WERI-Rb-1 (cell line): ENCODE measurements around the gene ATP8B1.
"Not testable (repeated sequence)": the region's sequence is repeated elsewhere in the genome, so short reads cannot be mapped to it uniquely, and the experiment has no call there.

Experiments used
- DNase-seq: peaks from one replicate; pipeline ENCODE4 v3.0.0-alpha.2; 2020
- H3K27ac ChIP-seq: fragments of 250-450 bp; sonication (Bioruptor Pico); 2 replicates; pipeline ENCODE4 v1.5.1; 2020; ENCODE audit warnings: mild to moderate bottlenecking, moderate library complexity
- H3K27me3 ChIP-seq: fragments of 250-450 bp; sonication (Bioruptor Pico); 2 replicates; pipeline ENCODE4 v1.5.1; 2021; ENCODE audit warnings: mild to moderate bottlenecking, low read depth, moderate library complexity; ENCODE audit not compliant: insufficient read depth, severe bottlenecking
- H3K36me3 ChIP-seq: fragments of 250-450 bp; sonication (Bioruptor Pico); 2 replicates; pipeline ENCODE4 v1.5.1; 2020; ENCODE audit warnings: mild to moderate bottlenecking, moderate library complexity
- H3K4me3 ChIP-seq: 2 replicates; pipeline ENCODE4 v1.5.1; 2011; ENCODE audit warnings: low read depth, mild to moderate bottlenecking, control low read depth, low read length
- H3K9me3 ChIP-seq: fragments of 250-450 bp; sonication (Bioruptor Pico); 2 replicates; pipeline ENCODE4 v1.5.1; 2021; ENCODE audit warnings: mild to moderate bottlenecking, moderate library complexity; ENCODE audit not compliant: severe bottlenecking
- TF ChIP-seq, protein P1 (sequence below): IDR thresholded peaks from 2 replicates; pipeline ENCODE4 v1.5.1; 2011; ENCODE audit warnings: low read depth, mild to moderate bottlenecking, control low read depth, inconsistent platforms, low read length

ATP8B1 gene

DNA sequence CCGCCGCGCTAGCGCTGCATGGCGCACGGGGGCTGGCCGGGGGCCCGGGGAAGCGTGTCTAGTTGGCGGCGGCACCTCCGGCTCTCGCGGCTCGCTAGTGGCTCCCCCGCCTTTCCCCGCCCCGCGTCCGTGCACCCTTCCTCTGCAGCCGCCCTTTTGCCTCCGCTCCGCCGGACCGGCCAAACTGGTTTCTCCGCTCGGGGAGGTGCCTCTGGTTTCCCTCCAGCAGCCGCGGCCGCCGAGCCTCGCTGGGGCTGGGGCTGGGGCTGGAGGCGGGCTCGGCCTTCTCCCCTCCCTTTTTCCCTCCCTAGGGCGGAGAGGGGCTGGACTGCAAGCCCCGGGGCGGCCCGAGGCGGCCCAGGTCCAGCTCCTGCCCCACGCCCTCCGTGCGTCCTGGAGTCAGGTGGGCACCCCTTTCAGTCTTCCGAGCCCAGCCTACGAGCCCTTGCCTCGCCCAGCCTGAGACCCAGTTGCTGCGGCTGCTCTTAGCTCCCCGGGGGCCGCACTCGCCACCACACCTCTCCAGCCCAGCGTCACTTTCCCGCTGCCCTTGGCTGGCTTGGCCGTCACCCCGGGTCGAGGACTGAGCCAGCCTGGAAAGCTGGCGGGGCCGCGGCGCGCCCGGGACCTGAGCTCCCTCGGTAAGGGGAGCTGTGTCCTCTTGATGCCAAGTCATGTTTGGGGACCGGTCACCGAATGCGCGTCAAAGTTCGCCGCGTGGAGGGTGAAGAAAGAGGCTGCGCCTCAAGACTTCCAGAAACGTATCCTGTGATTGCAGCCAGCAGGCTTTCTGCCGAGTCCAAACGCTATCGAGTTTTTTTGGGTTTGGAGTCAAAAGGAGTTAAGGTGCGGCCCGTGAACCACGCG is at the start of gene ATP8B1:
TSS of gene ATP8B1 (minus strand) at position 213 of the 867 bp plus-strand sequence. CDS start 71,508 bp downstream, outside the sequence.
- no peaks in the 10 kb centered on the region for H3K27me3 ChIP-seq
- no peak within 1 kb of the TSS for H3K4me3 ChIP-seq
- TF ChIP-seq, protein P1, sequence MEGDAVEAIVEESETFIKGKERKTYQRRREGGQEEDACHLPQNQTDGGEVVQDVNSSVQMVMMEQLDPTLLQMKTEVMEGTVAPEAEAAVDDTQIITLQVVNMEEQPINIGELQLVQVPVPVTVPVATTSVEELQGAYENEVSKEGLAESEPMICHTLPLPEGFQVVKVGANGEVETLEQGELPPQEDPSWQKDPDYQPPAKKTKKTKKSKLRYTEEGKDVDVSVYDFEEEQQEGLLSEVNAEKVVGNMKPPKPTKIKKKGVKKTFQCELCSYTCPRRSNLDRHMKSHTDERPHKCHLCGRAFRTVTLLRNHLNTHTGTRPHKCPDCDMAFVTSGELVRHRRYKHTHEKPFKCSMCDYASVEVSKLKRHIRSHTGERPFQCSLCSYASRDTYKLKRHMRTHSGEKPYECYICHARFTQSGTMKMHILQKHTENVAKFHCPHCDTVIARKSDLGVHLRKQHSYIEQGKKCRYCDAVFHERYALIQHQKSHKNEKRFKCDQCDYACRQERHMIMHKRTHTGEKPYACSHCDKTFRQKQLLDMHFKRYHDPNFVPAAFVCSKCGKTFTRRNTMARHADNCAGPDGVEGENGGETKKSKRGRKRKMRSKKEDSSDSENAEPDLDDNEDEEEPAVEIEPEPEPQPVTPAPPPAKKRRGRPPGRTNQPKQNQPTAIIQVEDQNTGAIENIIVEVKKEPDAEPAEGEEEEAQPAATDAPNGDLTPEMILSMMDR = no peak
- no peak within 1 kb of the TSS for H3K27ac ChIP-seq
- H3K9me3 ChIP-seq = peaks cover 6% of the 10 kb centered on the region
- no peak for DNase-seq
- no peaks in the 10 kb centered on the region for H3K36me3 ChIP-seq

DNA sequence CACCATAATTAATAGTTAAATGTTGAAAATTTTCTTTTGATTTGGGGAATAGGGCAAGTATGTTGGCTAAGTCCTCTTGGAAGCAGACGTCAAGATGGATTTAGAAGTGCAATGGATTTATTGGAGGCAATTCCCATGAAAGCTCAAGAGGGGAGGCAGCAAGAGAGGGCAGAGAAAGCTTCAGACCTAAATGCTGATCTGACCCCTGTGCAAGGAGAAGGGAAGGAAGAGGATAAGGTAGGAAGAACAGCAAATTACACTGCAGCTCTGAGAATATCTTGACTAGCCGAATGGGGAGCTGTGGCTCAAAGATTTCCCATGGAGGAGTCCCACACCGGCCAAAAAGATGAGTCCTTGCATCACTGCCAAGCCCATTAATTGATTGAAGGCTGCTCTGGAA is 46.9 kb upstream of the ATP8B1 start:
- TF ChIP-seq, protein P1 = no peak

DNA sequence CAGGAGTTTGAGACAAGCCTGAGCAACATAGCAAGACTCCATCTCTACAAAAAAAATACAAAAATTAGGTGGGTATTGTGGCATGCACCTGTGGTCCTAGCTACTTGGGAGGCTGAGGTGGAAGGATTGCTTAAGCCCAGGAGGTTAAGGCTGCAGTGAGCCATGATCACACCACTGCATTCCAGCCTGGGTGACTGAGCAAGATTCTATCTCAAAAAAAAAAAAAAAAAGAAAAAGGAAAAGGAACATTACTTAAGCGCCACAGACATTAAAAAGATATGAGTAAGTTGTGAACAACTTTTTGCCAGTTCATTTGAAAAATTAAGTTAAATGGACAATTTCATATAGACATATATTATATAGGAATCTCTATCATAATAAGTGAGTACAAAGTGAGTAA is 45.3 kb upstream of the ATP8B1 start:
- not testable (repeated sequence) for H3K4me3 ChIP-seq, DNase-seq, H3K9me3 ChIP-seq, H3K27me3 ChIP-seq, H3K36me3 ChIP-seq, H3K27ac ChIP-seq

More for the DNA sequence above, 46.9 kb upstream of the ATP8B1 start:
- no peak overlapping the region for H3K27ac ChIP-seq
- H3K4me3 ChIP-seq = no peak overlapping the region
- no peaks in the 10 kb centered on the region for H3K27me3 ChIP-seq
- H3K9me3 ChIP-seq = peaks cover 2% of the 10 kb centered on the region
- DNase-seq = no peak
- no peaks in the 10 kb centered on the region for H3K36me3 ChIP-seq

DNA sequence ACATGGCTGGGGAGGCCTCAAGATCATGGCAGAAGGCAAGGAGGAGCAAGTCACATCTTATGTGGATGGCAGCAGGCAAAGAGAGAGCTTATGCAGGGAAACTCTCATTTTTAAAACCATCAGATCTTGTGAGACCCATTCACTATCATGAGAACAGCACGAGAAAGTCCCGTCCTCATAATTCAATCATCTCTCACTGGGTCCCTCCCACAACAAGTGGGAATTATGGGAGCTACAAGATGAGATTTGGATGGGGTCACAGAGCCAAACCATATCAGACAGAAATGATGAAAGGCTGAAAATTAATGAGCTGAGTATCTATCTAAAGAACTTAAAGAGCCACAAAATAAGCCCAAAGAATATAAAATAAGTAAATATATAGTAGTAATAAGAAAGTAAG is 44.3 kb upstream of the ATP8B1 start:
- H3K27ac ChIP-seq, H3K27me3 ChIP-seq, H3K4me3 ChIP-seq, H3K9me3 ChIP-seq, DNase-seq, H3K36me3 ChIP-seq: not testable (repeated sequence)

DNA sequence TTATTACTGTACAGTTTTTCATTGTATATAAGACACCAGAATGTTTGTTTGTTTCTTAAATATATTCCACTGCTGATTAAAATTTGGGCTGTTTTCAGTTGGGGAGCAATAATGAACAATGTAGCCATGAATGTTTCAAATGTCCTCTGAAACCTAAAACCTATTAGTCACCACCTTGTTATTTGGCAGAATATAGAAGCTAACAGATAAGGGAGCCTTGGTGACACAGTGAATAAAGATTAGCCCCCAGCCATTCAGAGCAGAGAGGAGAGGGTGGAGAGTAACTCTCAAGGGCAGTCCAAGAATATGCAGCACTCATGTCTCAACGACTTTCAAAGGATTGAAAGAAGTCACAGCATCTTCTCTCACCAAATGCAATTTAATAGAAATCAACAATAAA is 43.1 kb upstream of the ATP8B1 start:
- no peak for DNase-seq
- Histone ChIP-seq H3K27ac (no peak overlapping the region), H3K27me3 (no peaks in the 10 kb centered on the region), H3K4me3 (no peak overlapping the region), H3K36me3 (no peaks in the 10 kb centered on the region), H3K9me3 (no peaks in the 10 kb centered on the region)
- TF ChIP-seq, protein P1 = no peak

DNA sequence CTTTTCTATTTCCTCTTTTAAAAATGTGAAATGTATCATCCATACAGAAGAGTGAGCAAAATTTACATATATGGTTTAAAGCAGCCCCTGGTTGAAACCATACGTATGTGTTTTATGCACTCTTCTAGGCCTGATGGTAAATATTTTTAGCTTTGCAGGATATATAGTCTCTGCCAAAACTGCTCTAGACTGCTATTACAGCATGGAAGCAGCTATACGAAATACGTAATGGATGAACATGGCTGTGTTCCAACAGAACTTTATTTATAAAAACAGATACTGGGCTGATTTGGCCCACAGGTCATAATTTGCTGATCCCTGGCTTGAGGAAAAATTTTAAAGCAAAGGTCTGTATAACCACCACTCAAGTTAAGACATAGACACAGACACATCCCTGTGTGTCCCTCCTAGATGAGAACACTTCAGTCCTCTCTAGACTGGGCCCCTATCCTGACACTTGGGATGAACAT is 42.5 kb upstream of the ATP8B1 start:
- no peak for DNase-seq
- no peaks in the 10 kb centered on the region for H3K36me3 ChIP-seq
- H3K27me3 ChIP-seq = no peaks in the 10 kb centered on the region
- TF ChIP-seq, protein P1 = no peak
- H3K4me3 ChIP-seq = no peak overlapping the region
- no peak overlapping the region for H3K27ac ChIP-seq
- H3K9me3 ChIP-seq = no peaks in the 10 kb centered on the region
